ENCODE results near the gene CGB5.
"Not testable (repeated sequence)": the region's sequence is repeated elsewhere in the genome, so short reads cannot be mapped to it uniquely, and the experiment has no call there.

CGB5 gene

GRCh38 chr19:49036815-49037214, 6.8 kb upstream of the CGB5 start, which contains the start of gene CGB1:
Gene CGB1, minus strand, starts transcription at chr19:49036895. Its CDS starts 184 bp downstream, at chr19:49036711.
- not testable (repeated sequence) for H3K27ac ChIP-seq (ENCODE audit: low read length); H3K36me3 ChIP-seq (replicated peaks; ENCODE audit: insufficient read depth, low read length); H3K9ac ChIP-seq (ENCODE audit: low read length); H2AFZ ChIP-seq (ENCODE audit: low read length); H3K79me2 ChIP-seq (ENCODE audit: low read length); H3F3A ChIP-seq (ENCODE audit: insufficient read depth, low read length); DNase-seq; H3K9me2 ChIP-seq (replicated peaks; ENCODE audit: insufficient read depth, low read length); H3K9me3 ChIP-seq (replicated peaks; ENCODE audit: insufficient read depth, low read length); H3K4me1 ChIP-seq (ENCODE audit: low read length); H3K4me3 ChIP-seq (ENCODE audit: low read length); H3K4me2 ChIP-seq (ENCODE audit: low read depth, low read length); H4K20me1 ChIP-seq (ENCODE audit: insufficient read depth, low read length)
- H3K27me3 ChIP-seq (replicated peaks; ENCODE audit: insufficient read depth, low read length), result peaks cover 11% of the 10 kb centered on the region
- peak; percentile 48 for TF ChIP-seq CTCF (IDR thresholded peaks at IDR 0.05; ENCODE audit: low read length)

GRCh38 chr19:49038111-49038510, 5.5 kb upstream of the CGB5 start:
- H3K9me3 ChIP-seq (replicated peaks; ENCODE audit: insufficient read depth, low read length); H4K20me1 ChIP-seq (ENCODE audit: insufficient read depth, low read length); H3K9me2 ChIP-seq (replicated peaks; ENCODE audit: insufficient read depth, low read length); H3K4me2 ChIP-seq (ENCODE audit: low read depth, low read length); H3F3A ChIP-seq (ENCODE audit: insufficient read depth, low read length); H3K4me3 ChIP-seq (ENCODE audit: low read length); H3K27ac ChIP-seq (ENCODE audit: low read length); H3K4me1 ChIP-seq (ENCODE audit: low read length); H2AFZ ChIP-seq (ENCODE audit: low read length); H3K79me2 ChIP-seq (ENCODE audit: low read length); DNase-seq; H3K36me3 ChIP-seq (replicated peaks; ENCODE audit: insufficient read depth, low read length); H3K9ac ChIP-seq (ENCODE audit: low read length): not testable (repeated sequence)
- peaks cover 24% of the 10 kb centered on the region for H3K27me3 ChIP-seq (replicated peaks; ENCODE audit: insufficient read depth, low read length)

- not testable (repeated sequence) for H2AFZ ChIP-seq (ENCODE audit: low read length); H3K79me2 ChIP-seq (ENCODE audit: low read length); H4K20me1 ChIP-seq (ENCODE audit: insufficient read depth, low read length); H3K9me2 ChIP-seq (replicated peaks; ENCODE audit: insufficient read depth, low read length); DNase-seq; H3K36me3 ChIP-seq (replicated peaks; ENCODE audit: insufficient read depth, low read length); H3K4me2 ChIP-seq (ENCODE audit: low read depth, low read length); H3K4me1 ChIP-seq (ENCODE audit: low read length); H3K9ac ChIP-seq (ENCODE audit: low read length); H3K4me3 ChIP-seq (ENCODE audit: low read length); H3F3A ChIP-seq (ENCODE audit: insufficient read depth, low read length); H3K27ac ChIP-seq (ENCODE audit: low read length); H3K9me3 ChIP-seq (replicated peaks; ENCODE audit: insufficient read depth, low read length)
- H3K27me3 ChIP-seq (replicated peaks; ENCODE audit: insufficient read depth, low read length), result peaks cover 26% of the 10 kb centered on the region
Measured at GRCh38 chr19:49038557-49039276, 4.9 kb upstream of the CGB5 start.

GRCh38 chr19:49039736-49040135, 3.9 kb upstream of the CGB5 start:
- not testable (repeated sequence) for DNase-seq; H3K36me3 ChIP-seq (replicated peaks; ENCODE audit: insufficient read depth, low read length); H2AFZ ChIP-seq (ENCODE audit: low read length)

GRCh38 chr19:49042177-49042576, 1.5 kb upstream of the CGB5 start:
- peaks cover 28% of the 10 kb centered on the region for H3K27me3 ChIP-seq (replicated peaks; ENCODE audit: insufficient read depth, low read length)
- H3K9me3 ChIP-seq (replicated peaks; ENCODE audit: insufficient read depth, low read length), result no peaks in the 10 kb centered on the region
- TF ChIP-seq EZH2 (optimal IDR thresholded peaks at IDR 0.05; ENCODE audit: low read depth, low read length) (no peak), CTCF (IDR thresholded peaks at IDR 0.05; ENCODE audit: low read length) (no peak), EZH2phosphoT487 (IDR thresholded peaks at IDR 0.05; ENCODE audit: low read length) (no peak)
- H3K36me3 ChIP-seq (replicated peaks; ENCODE audit: insufficient read depth, low read length), result no peaks in the 10 kb centered on the region
- no peak overlapping the region for H2AFZ ChIP-seq (ENCODE audit: low read length)
- H3K4me3 ChIP-seq (ENCODE audit: low read length), result no peak overlapping the region
- no peak overlapping the region for H3K27ac ChIP-seq (ENCODE audit: low read length)
- no peaks in the 10 kb centered on the region for H4K20me1 ChIP-seq (ENCODE audit: insufficient read depth, low read length)
- H3K4me2 ChIP-seq (ENCODE audit: low read depth, low read length), result no peak overlapping the region
- H3K9ac ChIP-seq (ENCODE audit: low read length), result no peak overlapping the region
- no peaks in the 10 kb centered on the region for H3K79me2 ChIP-seq (ENCODE audit: low read length)
- no peaks in the 10 kb centered on the region for H3K4me1 ChIP-seq (ENCODE audit: low read length)
- H3K9me2 ChIP-seq (replicated peaks; ENCODE audit: insufficient read depth, low read length), result no peaks in the 10 kb centered on the region
- no peaks in the 10 kb centered on the region for H3F3A ChIP-seq (ENCODE audit: insufficient read depth, low read length)
- no peak for DNase-seq

More at GRCh38 chr19:49039736-49040135, 3.9 kb upstream of the CGB5 start:
- H3K9me2 ChIP-seq (replicated peaks; ENCODE audit: insufficient read depth, low read length); H3K4me2 ChIP-seq (ENCODE audit: low read depth, low read length); H3F3A ChIP-seq (ENCODE audit: insufficient read depth, low read length); H3K9ac ChIP-seq (ENCODE audit: low read length); H3K79me2 ChIP-seq (ENCODE audit: low read length); H4K20me1 ChIP-seq (ENCODE audit: insufficient read depth, low read length); H3K27ac ChIP-seq (ENCODE audit: low read length); H3K4me3 ChIP-seq (ENCODE audit: low read length); H3K4me1 ChIP-seq (ENCODE audit: low read length); H3K9me3 ChIP-seq (replicated peaks; ENCODE audit: insufficient read depth, low read length): not testable (repeated sequence)
- peaks cover 26% of the 10 kb centered on the region for H3K27me3 ChIP-seq (replicated peaks; ENCODE audit: insufficient read depth, low read length)

- not testable (repeated sequence) for H3K4me2 ChIP-seq (ENCODE audit: low read depth, low read length); H3K27ac ChIP-seq (ENCODE audit: low read length); H3K36me3 ChIP-seq (replicated peaks; ENCODE audit: insufficient read depth, low read length); H3K9ac ChIP-seq (ENCODE audit: low read length); H4K20me1 ChIP-seq (ENCODE audit: insufficient read depth, low read length); H3K4me1 ChIP-seq (ENCODE audit: low read length); H3K4me3 ChIP-seq (ENCODE audit: low read length); H2AFZ ChIP-seq (ENCODE audit: low read length); H3K9me3 ChIP-seq (replicated peaks; ENCODE audit: insufficient read depth, low read length); H3K9me2 ChIP-seq (replicated peaks; ENCODE audit: insufficient read depth, low read length); DNase-seq; H3F3A ChIP-seq (ENCODE audit: insufficient read depth, low read length); H3K79me2 ChIP-seq (ENCODE audit: low read length)
- peaks cover 28% of the 10 kb centered on the region for H3K27me3 ChIP-seq (replicated peaks; ENCODE audit: insufficient read depth, low read length)
Measured at GRCh38 chr19:49042666-49043065, 982 bp upstream of the CGB5 start.
